ENCODE results near the gene AGBL1.

GRCh38 chr15:87021751-87022150 is 942.1 kb downstream of the AGBL1 start:
- no peak for TF ChIP-seq CTCF (IDR thresholded peaks at IDR 0.05; ENCODE audit: borderline replicate concordance, extremely low read depth, low read length, poor library complexity, severe bottlenecking)
- TF ChIP-seq EZH2 (IDR thresholded peaks at IDR 0.05; ENCODE audit: borderline replicate concordance, low read depth, low read length, severe bottlenecking): no peak

Data from DND-41 (cell line).